Ovary (tissue), 3 donors: Measurements from ENCODE around the gene LDB3.

Experiments
- CTCF ChIP-seq, 3 donors: fragments of 450-650 bp in 2 of 3; fragments of 200-600 bp in 1 of 3; IDR thresholded peaks; one replicate each; pipeline versions ENCODE4 v1.5.1 to v1.8.0; 2016 to 2022; ENCODE audit warnings: antibody characterized with exemption in 3 of 3, mild to moderate bottlenecking in 1 of 3
- POLR2A ChIP-seq: fragments of 450-650 bp; IDR thresholded peaks from one replicate; pipeline ENCODE4 v1.6.1; 2017; ENCODE audit warnings: antibody characterized with exemption, mild to moderate bottlenecking, moderate library complexity
- donor health status: DM: no; HTN: no; CAD: no.

GRCh38 chr10:86632009-86632800 lies 36.1 kb upstream of the LDB3 start:
- TF ChIP-seq CTCF (IDR thresholded peaks at IDR 0.05) = no peak
- no peak for TF ChIP-seq POLR2A
